ENCODE measurements around the gene POLR1A. TPM values are rescaled to one million over a fixed set of nuclear protein-coding genes. Genes with fewer than 3 reads are reported as not detected.

The POLR1A gene
- total RNA-seq, 1 experiment from 2014 or later, result 58.3 TPM

- Mint-ChIP-seq H3K4me3 (ENCODE audit: low read depth, unreplicated experiment) (no peak overlapping the region), H3K4me1 (ENCODE audit: low read depth, unreplicated experiment) (peaks cover 9% of the 10 kb centered on the region), H3K27me3 (ENCODE audit: unreplicated experiment) (peaks cover 17% of the 10 kb centered on the region), H3K36me3 (ENCODE audit: insufficient read depth, unreplicated experiment) (no peaks in the 10 kb centered on the region), H3K9me3 (ENCODE audit: low read depth, unreplicated experiment) (no peaks in the 10 kb centered on the region), H3K27ac (ENCODE audit: unreplicated experiment) (no peak overlapping the region)
- CTCF ChIA-PET, result no interaction called here
- BruUV-seq (replicated peaks), result no TSS peak
- intact Hi-C loops (cut with micrococcal nuclease; ENCODE audit: unreplicated experiment), result no loop called here
- no peak for TF ChIP-seq CTCF (IDR thresholded peaks at IDR 0.05; ENCODE audit: unreplicated experiment)
- no peak for DNase-seq
These were observed 131.3 kb downstream of the POLR1A start for GRCh38 chr2:85974390-85974789.

GRCh38 chr2:85972355-85972754, 133.3 kb downstream of the POLR1A start:
- BruUV-seq (replicated peaks), result no TSS peak
- CTCF ChIA-PET, result no interaction called here
- no peak overlapping the region for H3K4me3 Mint-ChIP-seq (ENCODE audit: low read depth, unreplicated experiment)
- H3K27ac Mint-ChIP-seq (ENCODE audit: unreplicated experiment), result no peak overlapping the region
- intact Hi-C loops (cut with micrococcal nuclease; ENCODE audit: unreplicated experiment), result no loop called here
- no peak for DNase-seq
- peaks cover 17% of the 10 kb centered on the region for H3K27me3 Mint-ChIP-seq (ENCODE audit: unreplicated experiment)
- no peaks in the 10 kb centered on the region for H3K4me1 Mint-ChIP-seq (ENCODE audit: low read depth, unreplicated experiment)
- TF ChIP-seq CTCF (IDR thresholded peaks at IDR 0.05; ENCODE audit: unreplicated experiment), result no peak
- no peaks in the 10 kb centered on the region for H3K9me3 Mint-ChIP-seq (ENCODE audit: low read depth, unreplicated experiment)
- H3K36me3 Mint-ChIP-seq (ENCODE audit: insufficient read depth, unreplicated experiment), result no peaks in the 10 kb centered on the region

GRCh38 chr2:85971366-85971765, 134.3 kb downstream of the POLR1A start:
- Mint-ChIP-seq H3K36me3 (ENCODE audit: insufficient read depth, unreplicated experiment) (no peaks in the 10 kb centered on the region), H3K9me3 (ENCODE audit: low read depth, unreplicated experiment) (no peaks in the 10 kb centered on the region), H3K4me3 (ENCODE audit: low read depth, unreplicated experiment) (no peak overlapping the region), H3K27me3 (ENCODE audit: unreplicated experiment) (peaks cover 17% of the 10 kb centered on the region), H3K4me1 (ENCODE audit: low read depth, unreplicated experiment) (no peaks in the 10 kb centered on the region), H3K27ac (ENCODE audit: unreplicated experiment) (no peak overlapping the region)
- CTCF ChIA-PET, result no interaction called here
- BruUV-seq (replicated peaks), result no TSS peak
- TF ChIP-seq CTCF (IDR thresholded peaks at IDR 0.05; ENCODE audit: unreplicated experiment), result no peak
- DNase-seq, result no peak
- intact Hi-C loops (cut with micrococcal nuclease; ENCODE audit: unreplicated experiment), result no loop called here

Other genes with a start within 250 kb of the POLR1A start
- gene ST3GAL5, start 216.9 kb downstream of the POLR1A start, total RNA-seq (2022), result 3.5 and 3.8 TPM in 2 replicates
- gene PTCD3, start 349 bp upstream of the POLR1A start, total RNA-seq (2022), result 113 and 126 TPM in 2 replicates
- gene IMMT, start 89.6 kb upstream of the POLR1A start, total RNA-seq (2022), result 86.7 and 88.7 TPM in 2 replicates
- gene MRPL35, start 93.6 kb upstream of the POLR1A start, total RNA-seq (2022), result 36.2 and 41.5 TPM in 2 replicates
- gene REEP1, start 231.7 kb upstream of the POLR1A start, total RNA-seq (2022), result 4.7 and 5.3 TPM in 2 replicates